ENCODE data around the gene ERFE. TPM values are rescaled to one million over a fixed set of nuclear protein-coding genes. Genes with fewer than 3 reads are reported as not detected.
A peak's percentile ranks its signal among the peaks of the same experiment; 100 is the strongest.

Gene ERFE
- total RNA-seq, 1 experiment from 2014 or later, result 11.2 TPM

GRCh38 chr2:238122287-238123217 is 36.2 kb upstream of the ERFE start:
- Histone ChIP-seq H3K4me3 (ENCODE audit: insufficient read depth, low read depth, low read length) (no peak overlapping the region), H3K36me3 (replicated peaks; ENCODE audit: control insufficient read depth, insufficient read depth, low read length) (no peaks in the 10 kb centered on the region), H3K27me3 (ENCODE audit: control insufficient read depth, insufficient read depth, low read length) (peaks cover under 1% of the 10 kb centered on the region; the same call in 1 of the 2 replicates)
- DNase-seq, result no peak

GRCh38 chr2:238123218-238123971 is 35.4 kb upstream of the ERFE start:
- no peak for DNase-seq

GRCh38 chr2:238123991-238124470 is 34.7 kb upstream of the ERFE start:
- no peaks in the 10 kb centered on the region for H3K36me3 ChIP-seq (replicated peaks; ENCODE audit: control insufficient read depth, insufficient read depth, low read length)
- no peak for DNase-seq
- no peak overlapping the region for H3K4me3 ChIP-seq (ENCODE audit: insufficient read depth, low read depth, low read length)
- no peaks in the 10 kb centered on the region for H3K27me3 ChIP-seq (ENCODE audit: control insufficient read depth, insufficient read depth, low read length)

More at GRCh38 chr2:238123218-238123971, 35.4 kb upstream of the ERFE start:
- no peaks in the 10 kb centered on the region for H3K27me3 ChIP-seq (ENCODE audit: control insufficient read depth, insufficient read depth, low read length)
- H3K4me3 ChIP-seq (ENCODE audit: insufficient read depth, low read depth, low read length), result no peak overlapping the region
- H3K36me3 ChIP-seq (replicated peaks; ENCODE audit: control insufficient read depth, insufficient read depth, low read length), result no peaks in the 10 kb centered on the region

GRCh38 chr2:238124488-238125126 is 34.2 kb upstream of the ERFE start:
- Histone ChIP-seq H3K27me3 (ENCODE audit: control insufficient read depth, insufficient read depth, low read length) (no peaks in the 10 kb centered on the region), H3K4me3 (ENCODE audit: insufficient read depth, low read depth, low read length) (no peak overlapping the region), H3K36me3 (replicated peaks; ENCODE audit: control insufficient read depth, insufficient read depth, low read length) (no peaks in the 10 kb centered on the region)
- no peak for DNase-seq

- H3K36me3 ChIP-seq (replicated peaks; ENCODE audit: control insufficient read depth, insufficient read depth, low read length), result no peaks in the 10 kb centered on the region
- H3K27me3 ChIP-seq (ENCODE audit: control insufficient read depth, insufficient read depth, low read length), result no peaks in the 10 kb centered on the region
- no peak for DNase-seq
- H3K4me3 ChIP-seq (ENCODE audit: insufficient read depth, low read depth, low read length), result no peak overlapping the region
Measured at GRCh38 chr2:238125127-238125885, 33.5 kb upstream of the ERFE start.

GRCh38 chr2:238126338-238126737 is 32.4 kb upstream of the ERFE start:
- no peaks in the 10 kb centered on the region for H3K36me3 ChIP-seq (replicated peaks; ENCODE audit: control insufficient read depth, insufficient read depth, low read length)
- H3K27me3 ChIP-seq (ENCODE audit: control insufficient read depth, insufficient read depth, low read length), result no peaks in the 10 kb centered on the region
- DNase-seq, result no peak
- no peak overlapping the region for H3K4me3 ChIP-seq (ENCODE audit: insufficient read depth, low read depth, low read length)

GRCh38 chr2:238126775-238127164 is 32.0 kb upstream of the ERFE start:
- Histone ChIP-seq H3K27me3 (ENCODE audit: control insufficient read depth, insufficient read depth, low read length) (no peaks in the 10 kb centered on the region), H3K4me3 (ENCODE audit: insufficient read depth, low read depth, low read length) (no peak overlapping the region), H3K36me3 (replicated peaks; ENCODE audit: control insufficient read depth, insufficient read depth, low read length) (no peaks in the 10 kb centered on the region)
- DNase-seq, result no peak

- H3K36me3 ChIP-seq (replicated peaks; ENCODE audit: control insufficient read depth, insufficient read depth, low read length), result no peaks in the 10 kb centered on the region
- H3K4me3 ChIP-seq (ENCODE audit: insufficient read depth, low read depth, low read length), result no peak overlapping the region
- H3K27me3 ChIP-seq (ENCODE audit: control insufficient read depth, insufficient read depth, low read length), result no peaks in the 10 kb centered on the region
- peak; percentile 87 for DNase-seq
Measured at GRCh38 chr2:238127165-238128060, 31.4 kb upstream of the ERFE start.

- H3K27me3 ChIP-seq (ENCODE audit: control insufficient read depth, insufficient read depth, low read length), result no peaks in the 10 kb centered on the region
- H3K36me3 ChIP-seq (replicated peaks; ENCODE audit: control insufficient read depth, insufficient read depth, low read length), result no peaks in the 10 kb centered on the region
- no peak overlapping the region; the same call in 1 of the 2 replicates for H3K4me3 ChIP-seq (ENCODE audit: insufficient read depth, low read depth, low read length)
- DNase-seq, result no peak
Measured at GRCh38 chr2:238128061-238128440, 30.7 kb upstream of the ERFE start.

GRCh38 chr2:238128534-238129001 is 30.2 kb upstream of the ERFE start:
- Histone ChIP-seq H3K4me3 (ENCODE audit: insufficient read depth, low read depth, low read length) (no peak overlapping the region; the same call in 1 of the 2 replicates), H3K27me3 (ENCODE audit: control insufficient read depth, insufficient read depth, low read length) (no peaks in the 10 kb centered on the region), H3K36me3 (replicated peaks; ENCODE audit: control insufficient read depth, insufficient read depth, low read length) (no peaks in the 10 kb centered on the region)
- peak; percentile 96 for DNase-seq

GRCh38 chr2:238129166-238130010 is 29.4 kb upstream of the ERFE start:
- H3K36me3 ChIP-seq (replicated peaks; ENCODE audit: control insufficient read depth, insufficient read depth, low read length), result no peaks in the 10 kb centered on the region
- H3K4me3 ChIP-seq (ENCODE audit: insufficient read depth, low read depth, low read length), result no peak overlapping the region
- DNase-seq, result no peak
- no peaks in the 10 kb centered on the region for H3K27me3 ChIP-seq (ENCODE audit: control insufficient read depth, insufficient read depth, low read length)

- Histone ChIP-seq H3K4me3 (ENCODE audit: insufficient read depth, low read depth, low read length) (no peak overlapping the region), H3K27me3 (ENCODE audit: control insufficient read depth, insufficient read depth, low read length) (no peaks in the 10 kb centered on the region), H3K36me3 (replicated peaks; ENCODE audit: control insufficient read depth, insufficient read depth, low read length) (no peaks in the 10 kb centered on the region)
- no peak for DNase-seq
Measured at GRCh38 chr2:238130111-238130695, 28.6 kb upstream of the ERFE start.

All from H7 (cell line).